ENCODE data around the gene SH3PXD2A. TPM values are rescaled to one million over a fixed set of nuclear protein-coding genes. Genes with fewer than 3 reads are reported as not detected.
"Not testable (repeated sequence)": the region's sequence is repeated elsewhere in the genome, so short reads cannot be mapped to it uniquely, and the experiment has no call there.

Gene SH3PXD2A
- total RNA-seq, 1 experiment from 2014 or later: 13.4 TPM

DNA sequence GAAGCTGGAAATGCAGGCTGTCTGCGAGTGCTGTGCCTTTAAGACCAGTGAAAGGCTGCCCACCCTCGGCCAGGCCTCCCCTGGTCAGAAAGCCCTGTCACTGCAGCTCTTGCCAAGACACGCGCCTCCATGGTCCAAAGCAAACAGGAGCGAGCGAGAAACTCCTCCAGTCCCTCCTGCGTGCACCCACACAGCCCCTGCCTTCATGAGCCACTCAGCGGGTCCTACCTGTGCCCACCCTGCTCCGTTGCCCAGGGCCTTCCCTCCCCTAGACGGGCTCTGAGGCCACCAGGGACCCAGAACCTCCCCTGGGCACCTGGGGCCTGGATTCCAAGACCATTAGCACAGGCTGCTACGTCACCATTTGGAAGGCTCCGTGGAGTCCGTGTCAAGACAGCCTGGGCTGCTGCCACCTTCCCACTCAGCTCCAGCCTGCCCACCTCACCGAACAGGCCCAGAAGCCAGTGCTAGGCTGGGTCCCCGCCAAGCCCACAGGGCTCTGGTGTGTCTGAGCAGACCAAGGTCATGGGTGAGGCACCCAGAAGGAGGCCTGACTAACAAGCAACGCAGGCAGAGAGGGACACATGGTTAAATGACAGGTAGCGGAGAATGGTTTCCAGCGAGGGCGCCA is 217.3 kb downstream of the SH3PXD2A start:
- no peak overlapping the region for H3K4me3 ChIP-seq
- no peaks in the 10 kb centered on the region for H3K27me3 ChIP-seq (replicated peaks)
- H3K27ac ChIP-seq: no peak overlapping the region
- peaks cover 38% of the 10 kb centered on the region for H3K36me3 ChIP-seq
- no peak for DNase-seq (ENCODE audit: low read depth in 1 of 2, low spot score in 2 of 2)
- H3K4me1 ChIP-seq (replicated peaks): no peaks in the 10 kb centered on the region
- no peaks in the 10 kb centered on the region for H3K9me3 ChIP-seq (replicated peaks)

GRCh38 chr10:103637011-103637410 is 218.4 kb downstream of the SH3PXD2A start:
- no peak for DNase-seq (ENCODE audit: low read depth in 1 of 2, low spot score in 2 of 2)
- Histone ChIP-seq H3K4me1 (replicated peaks) (no peaks in the 10 kb centered on the region), H3K36me3 (peaks cover 42% of the 10 kb centered on the region), H3K27ac (no peak overlapping the region), H3K4me3 (no peak overlapping the region), H3K27me3 (replicated peaks) (no peaks in the 10 kb centered on the region), H3K9me3 (replicated peaks) (no peaks in the 10 kb centered on the region)

GRCh38 chr10:103636492-103636891 is 218.9 kb downstream of the SH3PXD2A start:
- Histone ChIP-seq H3K36me3 (peaks cover 46% of the 10 kb centered on the region), H3K27ac (no peak overlapping the region), H3K4me3 (no peak overlapping the region), H3K9me3 (replicated peaks) (no peaks in the 10 kb centered on the region), H3K4me1 (replicated peaks) (no peaks in the 10 kb centered on the region), H3K27me3 (replicated peaks) (no peaks in the 10 kb centered on the region)
- DNase-seq (ENCODE audit: low read depth in 1 of 2, low spot score in 2 of 2): no peak

- no peak overlapping the region for H3K27ac ChIP-seq
- no peaks in the 10 kb centered on the region for H3K9me3 ChIP-seq (replicated peaks)
- no peak overlapping the region for H3K4me3 ChIP-seq
- H3K36me3 ChIP-seq: peaks cover 49% of the 10 kb centered on the region
- no peaks in the 10 kb centered on the region for H3K27me3 ChIP-seq (replicated peaks)
- no peaks in the 10 kb centered on the region for H3K4me1 ChIP-seq (replicated peaks)
- no peak for DNase-seq (ENCODE audit: low read depth in 1 of 2, low spot score in 2 of 2)
Observed at GRCh38 chr10:103635580-103635979, 219.8 kb downstream of the SH3PXD2A start.

DNA sequence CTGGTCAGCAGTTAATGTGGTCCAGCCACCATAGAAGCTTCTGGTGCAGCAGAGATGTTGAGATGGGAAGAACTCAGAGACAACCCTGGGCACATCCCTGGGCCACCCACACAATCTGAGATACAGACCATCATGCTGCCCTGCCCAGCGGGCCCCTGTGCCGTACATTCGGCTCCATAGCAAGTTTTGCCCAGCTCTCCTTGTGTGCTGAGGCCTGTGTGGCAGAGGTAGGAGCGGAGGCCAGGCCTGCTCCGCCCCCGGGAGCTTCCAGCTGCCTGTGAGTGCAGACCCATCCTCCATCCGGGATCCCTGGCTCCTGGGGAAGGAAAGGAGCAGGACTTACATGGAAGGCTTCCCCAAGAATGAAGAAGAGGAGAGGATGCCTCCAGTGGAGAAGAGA is 221.5 kb downstream of the SH3PXD2A start:
- no peaks in the 10 kb centered on the region for H3K27me3 ChIP-seq (replicated peaks)
- no peaks in the 10 kb centered on the region for H3K4me1 ChIP-seq (replicated peaks)
- H3K9me3 ChIP-seq (replicated peaks): no peaks in the 10 kb centered on the region
- no peak overlapping the region for H3K4me3 ChIP-seq
- no peak overlapping the region for H3K27ac ChIP-seq
- peaks cover 47% of the 10 kb centered on the region for H3K36me3 ChIP-seq
- no peak for DNase-seq (ENCODE audit: low read depth in 1 of 2, low spot score in 2 of 2)

- peaks cover 49% of the 10 kb centered on the region for H3K36me3 ChIP-seq
- H3K27me3 ChIP-seq (replicated peaks); H3K9me3 ChIP-seq (replicated peaks); H3K27ac ChIP-seq; H3K4me3 ChIP-seq; H3K4me1 ChIP-seq (replicated peaks); DNase-seq (ENCODE audit: low read depth in 1 of 2, low spot score in 2 of 2): not testable (repeated sequence)
Observed at GRCh38 chr10:103632871-103633270, 222.5 kb downstream of the SH3PXD2A start.

DNA sequence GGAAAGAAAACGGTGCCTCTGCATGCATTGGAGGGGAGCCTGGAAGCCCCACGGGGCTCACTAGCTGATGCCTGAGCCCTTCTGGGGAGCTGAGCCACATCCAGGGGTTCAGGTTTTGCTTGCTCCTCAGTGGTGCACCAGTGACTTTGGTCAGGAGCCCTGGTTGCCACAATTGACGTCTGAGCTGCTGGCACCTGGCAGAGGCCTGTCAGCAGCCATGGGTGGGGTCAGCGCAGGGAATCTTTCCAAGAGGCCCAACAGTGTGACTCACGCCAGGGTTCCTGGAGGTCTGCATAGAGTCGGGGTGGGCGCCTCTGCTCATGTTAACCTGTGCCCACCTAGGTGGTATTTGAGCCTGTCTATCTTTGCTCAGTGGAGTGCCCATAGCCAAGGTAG is 223.1 kb downstream of the SH3PXD2A start:
- no peak overlapping the region for H3K4me3 ChIP-seq
- no peaks in the 10 kb centered on the region for H3K27me3 ChIP-seq (replicated peaks)
- H3K36me3 ChIP-seq: peaks cover 50% of the 10 kb centered on the region
- H3K9me3 ChIP-seq (replicated peaks): no peaks in the 10 kb centered on the region
- H3K27ac ChIP-seq: no peak overlapping the region
- no peak for DNase-seq (ENCODE audit: low read depth in 1 of 2, low spot score in 2 of 2)
- H3K4me1 ChIP-seq (replicated peaks): no peaks in the 10 kb centered on the region

DNA sequence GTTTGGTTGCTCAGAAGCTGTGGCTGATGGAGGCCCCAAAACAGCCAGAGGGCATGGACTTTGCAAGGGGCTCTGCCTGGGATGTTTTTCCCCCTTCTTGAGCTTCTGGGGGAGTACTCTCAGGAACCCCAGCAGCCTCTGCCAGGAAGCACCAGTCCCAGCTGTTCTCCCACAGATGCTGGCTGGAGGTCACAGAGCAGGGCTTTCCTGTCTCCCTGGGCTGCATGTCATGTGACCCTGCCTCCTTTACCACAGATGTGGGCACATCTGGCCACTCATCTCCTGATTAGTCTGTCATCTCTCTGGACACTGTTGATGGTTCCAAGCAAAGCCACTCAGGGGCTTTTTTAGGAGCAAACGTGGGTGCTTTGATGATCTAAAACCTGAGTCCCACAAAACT is 225.2 kb downstream of the SH3PXD2A start:
- no peak for DNase-seq (ENCODE audit: low read depth in 1 of 2, low spot score in 2 of 2)
- Histone ChIP-seq H3K4me3 (no peak overlapping the region), H3K9me3 (replicated peaks) (no peaks in the 10 kb centered on the region), H3K36me3 (peaks cover 57% of the 10 kb centered on the region), H3K27ac (no peak overlapping the region), H3K4me1 (replicated peaks) (no peaks in the 10 kb centered on the region), H3K27me3 (replicated peaks) (no peaks in the 10 kb centered on the region)

DNA sequence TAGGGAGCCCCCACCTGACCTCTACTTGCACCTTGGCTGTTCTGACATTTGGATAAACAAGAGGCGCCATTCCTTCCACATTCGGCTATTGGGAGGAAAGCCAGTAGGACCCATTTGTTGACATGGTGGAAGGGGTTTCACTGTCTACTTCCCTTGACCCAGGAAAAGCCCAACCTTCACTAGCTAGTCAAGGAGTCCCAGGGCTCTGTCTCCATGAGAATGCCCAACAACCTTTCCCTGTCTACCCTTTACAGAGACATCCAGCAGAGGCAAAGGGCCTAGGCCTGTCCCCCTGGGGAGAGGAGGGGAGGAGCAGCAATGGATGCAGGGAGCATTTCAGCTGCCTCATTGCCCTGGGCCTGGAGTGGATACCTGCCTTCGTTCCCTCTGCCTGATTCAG is 225.8 kb downstream of the SH3PXD2A start:
- H3K27me3 ChIP-seq (replicated peaks): no peaks in the 10 kb centered on the region
- DNase-seq (ENCODE audit: low read depth in 1 of 2, low spot score in 2 of 2): no peak
- peaks cover 58% of the 10 kb centered on the region for H3K36me3 ChIP-seq
- no peaks in the 10 kb centered on the region for H3K4me1 ChIP-seq (replicated peaks)
- H3K9me3 ChIP-seq (replicated peaks): no peaks in the 10 kb centered on the region
- H3K27ac ChIP-seq: no peak overlapping the region
- H3K4me3 ChIP-seq: no peak overlapping the region

DNA sequence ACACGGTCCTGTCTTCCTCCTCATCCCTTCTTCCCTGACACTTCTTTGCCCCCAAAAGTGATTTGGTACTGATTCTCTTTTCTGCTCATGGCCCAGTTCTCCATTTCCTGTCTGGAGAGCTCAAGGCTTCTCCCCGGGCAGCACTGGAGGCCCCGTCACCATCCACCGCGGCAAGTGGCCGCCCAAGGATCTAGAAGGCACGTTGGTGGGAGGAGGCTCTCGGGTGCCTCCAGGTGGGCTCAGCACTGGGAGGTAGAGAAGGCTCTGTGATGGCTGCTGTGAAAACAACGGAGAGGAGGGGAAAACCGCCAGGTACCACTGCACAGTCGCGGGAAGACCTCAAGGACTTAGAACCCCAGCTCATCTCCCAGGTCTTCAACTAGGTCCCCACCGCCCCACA is 227.5 kb downstream of the SH3PXD2A start:
- no peak overlapping the region for H3K4me3 ChIP-seq
- H3K36me3 ChIP-seq: peaks cover 62% of the 10 kb centered on the region
- no peak overlapping the region for H3K27ac ChIP-seq
- H3K27me3 ChIP-seq (replicated peaks): no peaks in the 10 kb centered on the region
- DNase-seq (ENCODE audit: low read depth in 1 of 2, low spot score in 2 of 2): no peak
- no peaks in the 10 kb centered on the region for H3K4me1 ChIP-seq (replicated peaks)
- H3K9me3 ChIP-seq (replicated peaks): no peaks in the 10 kb centered on the region

DNA sequence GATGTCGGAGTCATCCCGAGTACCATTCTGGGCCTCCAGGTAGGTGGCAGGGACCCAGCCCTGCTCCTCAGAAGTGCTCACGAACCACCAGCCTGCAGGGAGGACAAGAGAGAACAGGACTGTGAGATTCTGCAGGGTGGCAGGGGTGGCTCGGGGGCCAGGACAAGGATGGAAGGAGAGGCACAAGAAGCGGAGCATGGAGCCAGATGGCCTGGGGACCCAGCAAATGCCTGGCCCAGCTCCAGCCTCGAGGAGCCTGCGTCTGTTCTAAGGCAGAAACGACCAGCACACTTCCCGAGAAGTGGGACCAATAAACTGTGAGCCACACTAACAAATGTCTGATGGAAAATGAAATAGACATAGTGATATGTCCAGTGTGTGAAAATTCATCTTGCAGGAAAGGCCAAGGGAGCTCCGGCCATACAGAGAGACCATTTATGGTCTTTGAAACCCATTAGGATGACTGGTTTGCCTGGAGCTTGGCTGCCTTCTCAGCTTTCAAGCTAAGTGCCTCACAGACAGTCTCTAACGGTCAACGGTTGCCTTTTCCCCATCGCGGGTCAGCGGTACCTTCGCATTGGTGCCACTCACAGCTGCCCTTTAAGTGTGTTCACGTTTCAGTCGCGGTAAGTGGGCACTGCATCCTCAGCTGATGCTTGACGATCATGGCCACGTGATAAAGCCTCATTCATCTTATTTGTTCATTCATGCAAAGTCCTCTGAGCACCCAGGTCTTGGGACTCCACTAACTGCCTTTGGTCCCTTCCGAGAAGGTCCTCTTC is 228.1 kb downstream of the SH3PXD2A start:
- Histone ChIP-seq H3K27me3 (replicated peaks) (no peaks in the 10 kb centered on the region), H3K4me3 (no peak overlapping the region), H3K27ac (no peak overlapping the region), H3K9me3 (replicated peaks) (no peaks in the 10 kb centered on the region), H3K4me1 (replicated peaks) (no peaks in the 10 kb centered on the region), H3K36me3 (peaks cover 58% of the 10 kb centered on the region)
- no peak for DNase-seq (ENCODE audit: low read depth in 1 of 2, low spot score in 2 of 2)

DNA sequence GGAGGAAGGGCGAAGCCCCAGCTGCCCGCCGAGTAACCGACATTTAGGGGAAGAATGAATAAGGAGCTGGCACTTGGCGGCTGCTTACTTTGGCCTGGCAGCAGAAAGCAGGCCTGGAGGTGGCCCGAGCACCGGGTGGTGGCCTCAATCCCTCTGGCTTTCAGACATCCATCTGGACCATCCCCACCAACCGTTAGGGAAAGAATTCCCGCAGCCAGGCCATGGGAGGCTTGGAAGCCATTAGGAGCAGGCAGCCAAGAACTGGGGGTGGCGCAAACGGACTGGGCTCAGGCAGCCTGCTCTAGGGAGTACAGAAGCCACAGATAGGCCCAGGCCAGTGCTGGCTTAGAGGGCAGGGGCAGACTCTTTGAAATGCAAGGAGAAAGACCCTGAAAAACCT is 229.2 kb downstream of the SH3PXD2A start:
- H3K4me3 ChIP-seq: no peak overlapping the region
- H3K27ac ChIP-seq: no peak overlapping the region
- H3K36me3 ChIP-seq: peaks cover 59% of the 10 kb centered on the region
- H3K9me3 ChIP-seq (replicated peaks): no peaks in the 10 kb centered on the region
- DNase-seq (ENCODE audit: low read depth in 1 of 2, low spot score in 2 of 2): no peak
- H3K27me3 ChIP-seq (replicated peaks): no peaks in the 10 kb centered on the region
- no peaks in the 10 kb centered on the region for H3K4me1 ChIP-seq (replicated peaks)

- Histone ChIP-seq H3K4me1 (replicated peaks) (no peaks in the 10 kb centered on the region), H3K27ac (no peak overlapping the region), H3K36me3 (peaks cover 77% of the 10 kb centered on the region)
Observed at GRCh38 chr10:103622935-103623574, 232.3 kb downstream of the SH3PXD2A start.

DNA sequence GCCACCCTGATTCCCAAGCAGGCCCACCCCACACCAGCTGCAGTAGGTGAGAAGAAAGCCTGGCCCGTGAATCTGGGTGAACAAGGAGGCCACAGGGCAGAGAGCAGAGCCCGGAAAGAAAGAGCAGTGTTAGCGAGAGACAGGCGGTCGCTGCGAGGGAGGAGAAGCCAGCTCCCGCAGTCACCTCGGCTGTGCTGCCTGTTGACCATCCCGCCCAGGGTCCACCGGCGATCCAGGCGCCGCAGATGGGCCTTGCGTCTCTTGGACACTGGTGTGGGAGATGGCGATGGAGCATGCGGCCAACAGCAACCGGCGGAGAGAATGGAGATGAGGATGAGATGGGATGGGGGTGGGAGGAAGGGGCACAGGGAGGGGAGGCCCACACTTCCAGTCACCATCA is 233.1 kb downstream of the SH3PXD2A start:
- H3K27me3 ChIP-seq (replicated peaks): no peaks in the 10 kb centered on the region
- no peak for DNase-seq (ENCODE audit: low read depth in 1 of 2, low spot score in 2 of 2)
- H3K4me3 ChIP-seq: no peak overlapping the region
- H3K27ac ChIP-seq: no peak overlapping the region
- H3K9me3 ChIP-seq (replicated peaks): no peaks in the 10 kb centered on the region
- peaks cover 77% of the 10 kb centered on the region for H3K36me3 ChIP-seq
- no peaks in the 10 kb centered on the region for H3K4me1 ChIP-seq (replicated peaks)

More at GRCh38 chr10:103622935-103623574, 232.3 kb downstream of the SH3PXD2A start:
- H3K4me3 ChIP-seq: no peak overlapping the region
- no peak for DNase-seq (ENCODE audit: low read depth in 1 of 2, low spot score in 2 of 2)
- H3K27me3 ChIP-seq (replicated peaks): no peaks in the 10 kb centered on the region
- no peaks in the 10 kb centered on the region for H3K9me3 ChIP-seq (replicated peaks)
